Epithelial cell of prostate (primary cell): ENCODE results near the gene CCDC57.
"Not testable (repeated sequence)": the region's sequence is repeated elsewhere in the genome, so short reads cannot be mapped to it uniquely, and the experiment has no call there.

ENCODE experiments used
- DNase-seq: peaks from one replicate; pipeline ENCODE4 v3.0.0-alpha.2; 2011; ENCODE audit warnings: low read depth, low spot score
- H3K27ac ChIP-seq: fragments of 450-650 bp; 2 replicates; pipeline ENCODE4 v1.5.1; 2017; ENCODE audit warnings: mild to moderate bottlenecking

Gene CCDC57, protein sequence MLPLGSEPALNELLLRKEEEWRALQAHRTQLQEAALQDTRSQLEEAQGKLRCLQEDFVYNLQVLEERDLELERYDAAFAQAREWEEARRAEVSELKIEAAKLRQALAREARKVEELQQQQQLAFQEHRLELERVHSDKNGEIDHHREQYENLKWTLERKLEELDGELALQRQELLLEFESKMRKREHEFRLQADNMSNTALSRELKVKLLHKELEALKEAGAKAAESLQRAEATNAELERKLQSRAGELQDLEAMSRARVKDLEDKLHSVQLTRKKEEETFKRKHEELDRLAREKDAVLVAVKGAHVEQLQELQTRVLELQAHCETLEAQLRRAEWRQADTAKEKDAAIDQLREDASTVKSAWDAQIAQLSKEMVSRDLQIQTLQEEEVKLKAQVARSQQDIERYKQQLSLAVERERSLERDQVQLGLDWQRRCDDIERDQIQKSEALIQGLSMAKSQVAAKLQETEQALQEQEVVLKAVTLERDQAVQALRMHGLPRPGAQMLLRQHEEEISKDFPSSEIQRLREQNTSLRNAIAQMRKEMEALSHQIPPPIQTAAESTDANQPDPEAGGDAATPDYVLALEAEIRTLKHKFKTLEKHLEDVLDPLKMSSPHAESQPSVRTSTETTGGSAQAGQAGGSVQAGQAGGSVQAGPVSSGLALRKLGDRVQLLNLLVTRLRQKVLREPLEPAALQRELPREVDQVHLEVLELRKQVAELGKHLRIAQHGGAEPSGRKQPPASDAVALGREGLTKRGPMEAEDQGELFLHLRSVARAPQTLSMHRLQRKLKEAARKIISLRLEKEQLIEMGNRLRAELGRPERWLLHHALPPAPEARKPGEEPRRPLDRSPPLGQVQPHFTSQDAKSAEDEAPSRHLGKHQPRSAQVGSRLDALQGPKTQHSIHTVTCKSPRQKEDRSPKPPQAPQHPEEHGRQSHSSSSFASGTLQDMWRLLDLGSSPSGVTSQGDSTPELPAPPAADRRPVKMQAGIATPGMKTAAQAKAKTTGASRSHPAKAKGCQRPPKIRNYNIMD

GRCh38 chr17:82212331-82213250 is at the start of gene CCDC57:
Gene CCDC57 (minus strand): TSS chr17:82212842. CDS start chr17:82201944, 10,898 bp downstream.
- DNase-seq, result no peak
- H3K27ac ChIP-seq, result peak within 1 kb of the TSS; percentile 67

DNA sequence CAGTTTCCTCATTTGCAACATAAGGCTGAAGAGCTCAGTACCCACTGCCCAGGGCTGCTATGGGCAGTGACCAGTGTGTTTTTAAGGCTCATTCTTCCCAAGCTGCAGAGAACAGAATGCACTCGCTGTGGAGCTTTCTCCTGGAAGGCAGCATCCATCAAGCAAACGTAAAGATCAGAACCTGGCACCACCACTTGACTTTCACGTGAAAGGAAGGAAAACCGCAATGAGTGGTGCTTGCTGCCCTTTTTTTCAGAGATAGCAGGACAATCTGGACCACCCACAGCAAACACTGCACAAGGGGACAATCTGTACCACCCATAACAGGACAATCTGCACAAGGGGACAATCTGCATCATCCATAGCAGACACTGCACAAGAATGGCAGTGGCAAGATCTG is 49.7 kb upstream of the CCDC57 start:
- no peak for DNase-seq

GRCh38 chr17:82259972-82260961 is 47.6 kb upstream of the CCDC57 start:
- not testable (repeated sequence) for H3K27ac ChIP-seq, DNase-seq

More for the DNA sequence above, 49.7 kb upstream of the CCDC57 start:
- no peak overlapping the region for H3K27ac ChIP-seq

GRCh38 chr17:82258555-82258954 is 45.9 kb upstream of the CCDC57 start:
- H3K27ac ChIP-seq, result no peak overlapping the region
- DNase-seq, result no peak

GRCh38 chr17:82257473-82257872 is 44.8 kb upstream of the CCDC57 start:
- peak overlapping the region; percentile 14 for H3K27ac ChIP-seq
- no peak for DNase-seq

DNA sequence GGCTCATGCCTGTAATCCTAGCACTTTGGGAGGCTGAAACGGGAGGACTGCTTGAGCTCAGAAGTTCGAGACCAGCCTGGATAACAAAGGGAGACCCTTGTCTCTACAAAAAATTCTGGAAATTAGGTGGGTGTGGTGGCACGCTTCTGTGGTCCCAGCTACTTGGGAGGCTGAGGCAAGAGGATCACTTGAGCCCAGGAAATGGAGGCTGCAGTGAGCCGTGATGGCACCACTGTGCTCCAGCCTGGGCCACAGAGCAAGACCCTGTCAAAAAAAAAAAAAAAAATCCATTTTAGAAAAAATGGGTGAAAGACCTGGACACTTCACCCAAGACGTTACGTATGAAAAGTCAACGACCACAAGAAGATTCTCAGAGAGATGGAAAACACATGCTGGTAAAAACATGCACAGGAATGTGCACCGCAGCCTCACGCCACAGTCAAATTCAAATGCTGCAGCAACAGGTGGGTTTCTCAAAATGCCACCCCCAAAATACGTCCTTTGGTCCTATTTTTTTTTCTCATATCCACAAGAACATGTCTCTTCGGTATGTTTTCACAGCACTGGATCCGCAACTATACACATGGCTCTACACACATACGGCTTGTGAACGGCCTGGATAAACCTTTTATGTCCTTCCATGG is 43.7 kb upstream of the CCDC57 start:
- DNase-seq, result no peak
- no peak overlapping the region for H3K27ac ChIP-seq

- H3K27ac ChIP-seq, result no peak overlapping the region
- no peak for DNase-seq
Measured at GRCh38 chr17:82255402-82255972, 42.8 kb upstream of the CCDC57 start.

DNA sequence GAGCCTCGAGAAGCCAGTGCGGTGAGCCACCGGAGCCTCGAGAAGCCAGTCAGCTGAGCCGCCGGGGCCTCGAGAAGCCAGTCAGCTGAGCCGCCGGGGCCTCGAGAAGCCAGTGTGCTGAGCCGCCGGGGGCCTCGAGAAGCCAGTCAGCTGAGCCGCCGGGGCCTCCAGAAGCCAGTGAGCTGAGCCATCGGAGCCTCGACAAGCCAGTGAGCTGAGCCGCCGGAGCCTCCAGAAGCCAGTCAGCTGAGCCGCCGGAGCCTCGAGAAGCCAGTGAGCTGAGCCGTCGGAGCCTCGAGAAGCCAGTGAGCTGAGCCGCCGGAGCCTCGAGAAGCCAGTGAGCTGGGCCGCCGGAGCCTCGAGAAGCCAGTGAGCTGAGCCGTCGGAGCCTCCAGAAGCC is 42.1 kb upstream of the CCDC57 start:
- not testable (repeated sequence) for DNase-seq, H3K27ac ChIP-seq

GRCh38 chr17:82254096-82254495 is 41.5 kb upstream of the CCDC57 start:
- H3K27ac ChIP-seq, DNase-seq: not testable (repeated sequence)

DNA sequence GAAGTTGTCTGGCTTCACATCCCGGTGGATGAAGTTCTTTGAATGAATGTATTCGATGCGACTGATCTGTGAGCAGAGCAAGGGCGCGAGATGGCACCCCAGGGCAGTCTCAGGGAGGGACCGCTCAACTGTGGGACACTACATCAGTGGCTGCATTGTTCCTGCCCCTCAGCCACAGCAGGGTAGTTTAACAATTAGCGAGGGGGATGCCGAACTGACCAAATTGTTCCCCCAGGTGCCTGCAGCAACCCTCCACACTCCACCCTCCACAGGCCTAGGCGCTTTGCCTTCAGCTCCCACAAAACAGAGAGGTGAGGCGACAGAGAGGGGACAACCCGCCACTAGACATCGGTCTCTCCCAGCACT is 40.5 kb upstream of the CCDC57 start:
- no peak for DNase-seq
- H3K27ac ChIP-seq, result no peak overlapping the region

DNA sequence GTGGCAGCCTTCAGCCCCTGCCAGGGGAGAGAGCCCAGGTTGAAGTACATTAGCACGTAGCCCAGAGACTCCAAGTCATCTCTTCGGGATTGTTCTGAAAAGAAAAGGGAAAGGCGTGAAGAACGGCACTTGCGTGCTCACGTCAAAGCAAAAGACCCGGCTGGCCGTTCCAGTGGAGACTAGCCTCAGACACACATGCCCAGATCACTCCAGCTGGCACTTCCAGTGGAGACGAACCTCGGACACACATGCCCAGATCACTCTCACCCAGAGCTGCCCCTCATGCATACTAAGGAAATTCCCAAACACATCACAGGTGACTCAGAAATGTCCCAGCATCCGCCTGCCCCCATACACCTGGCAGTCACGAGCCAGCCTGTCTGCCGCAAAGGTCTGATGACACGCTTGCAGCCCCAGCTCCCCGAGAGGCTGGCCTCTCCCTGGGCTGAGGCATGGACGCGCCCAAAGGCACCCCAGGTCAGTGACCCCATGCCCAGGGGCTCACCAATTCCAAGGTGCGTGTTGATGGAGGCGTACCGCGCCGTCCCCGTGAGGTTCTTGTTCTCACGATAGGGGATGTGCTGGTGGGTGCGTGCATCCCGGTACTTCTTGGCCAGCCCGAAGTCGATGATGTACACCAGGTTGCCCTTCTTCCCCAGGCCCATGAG is 40.0 kb upstream of the CCDC57 start:
- H3K27ac ChIP-seq, result no peak overlapping the region
- DNase-seq, result no peak

- H3K27ac ChIP-seq, result no peak overlapping the region
Measured at GRCh38 chr17:82250868-82251500, 38.3 kb upstream of the CCDC57 start.

GRCh38 chr17:82249896-82250581 is 37.4 kb upstream of the CCDC57 start:
- no peak for DNase-seq
- H3K27ac ChIP-seq, result no peak overlapping the region

More at GRCh38 chr17:82250868-82251500, 38.3 kb upstream of the CCDC57 start:
- DNase-seq, result no peak

- no peak for DNase-seq
- H3K27ac ChIP-seq, result no peak overlapping the region
Measured at GRCh38 chr17:82248815-82249674, 36.4 kb upstream of the CCDC57 start.
